Adrenal gland (tissue), 5 donors: ENCODE results near the gene FNDC3B.

Experiments
- CTCF ChIP-seq, 6 experiments: fragments of 450-650 bp in 4 of 6; fragments of 200-600 bp in 2 of 6; sonication (generic) in 1 of 6; IDR thresholded peaks; 1 replicate in 5 of 6; 2 replicates in 1 of 6; pipeline versions ENCODE4 v1.5.1 to v1.8.0; 2016 to 2021; ENCODE audit warnings: antibody characterized with exemption in 6 of 6, mild to moderate bottlenecking in 2 of 6, moderate library complexity in 1 of 6
- POLR2A ChIP-seq, 2 donors: fragments of 450-650 bp; IDR thresholded peaks; one replicate each; pipeline ENCODE4 v1.6.1; 2017; ENCODE audit warnings: antibody characterized with exemption in 2 of 2, mild to moderate bottlenecking in 2 of 2, moderate library complexity in 1 of 2
- donor health status: DM: no; HTN: no; CAD: no.

GRCh38 chr3:172190980-172191379, 151.6 kb downstream of the FNDC3B start:
- TF ChIP-seq CTCF (IDR thresholded peaks at IDR 0.05) (no peak), POLR2A (IDR thresholded peaks at IDR 0.05) (no peak)
